Stimulated activated naive CD4-positive, alpha-beta T cell treated with Interleukin-2 at 50 U/mL for 16 hours (primary cell): Measurements from ENCODE around the gene ZNF154.

ENCODE experiments used
- DNase-seq: peaks from one replicate; lab custom pipeline; 2025; lab: John Stamatoyannopoulos, UW

Gene ZNF154

DNA sequence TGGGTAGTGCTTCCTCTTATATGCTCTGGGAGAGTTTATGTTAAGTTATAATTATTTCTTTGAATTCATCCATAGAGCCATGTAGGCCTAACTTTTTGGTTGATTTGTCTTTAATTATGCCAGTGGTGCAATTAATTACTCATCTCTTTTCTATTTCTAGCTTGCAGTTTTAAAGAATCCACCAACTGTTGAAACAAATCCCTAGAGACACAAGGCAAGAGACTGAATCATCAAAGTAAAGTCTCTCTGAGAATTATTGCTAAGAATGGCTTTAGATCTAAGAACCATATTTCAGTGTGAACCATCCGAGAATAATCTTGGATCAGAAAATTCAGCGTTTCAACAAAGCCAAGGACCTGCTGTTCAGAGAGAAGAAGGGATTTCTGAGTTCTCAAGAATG, 33.1 kb downstream of the ZNF154 start:
- DNase-seq = no peak

DNA sequence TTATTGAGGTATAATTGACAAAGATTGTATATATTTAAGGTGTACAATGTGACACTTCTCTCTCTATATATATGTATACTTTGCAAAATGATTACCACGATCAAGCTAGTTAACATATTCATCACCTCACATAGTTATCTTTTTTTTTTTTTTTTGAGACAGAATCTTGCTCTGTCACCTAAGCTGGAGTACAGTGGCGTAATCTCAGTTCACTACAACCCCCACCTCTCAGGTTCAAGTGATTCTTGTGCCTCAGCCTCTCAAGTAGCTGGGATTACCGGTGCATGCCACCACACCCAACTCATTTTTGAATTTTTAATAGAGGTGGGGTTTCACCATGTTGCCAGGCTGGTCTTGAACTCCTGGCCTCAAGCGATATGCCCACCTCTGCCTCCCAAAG, 36.5 kb downstream of the ZNF154 start:
- no peak for DNase-seq

DNA sequence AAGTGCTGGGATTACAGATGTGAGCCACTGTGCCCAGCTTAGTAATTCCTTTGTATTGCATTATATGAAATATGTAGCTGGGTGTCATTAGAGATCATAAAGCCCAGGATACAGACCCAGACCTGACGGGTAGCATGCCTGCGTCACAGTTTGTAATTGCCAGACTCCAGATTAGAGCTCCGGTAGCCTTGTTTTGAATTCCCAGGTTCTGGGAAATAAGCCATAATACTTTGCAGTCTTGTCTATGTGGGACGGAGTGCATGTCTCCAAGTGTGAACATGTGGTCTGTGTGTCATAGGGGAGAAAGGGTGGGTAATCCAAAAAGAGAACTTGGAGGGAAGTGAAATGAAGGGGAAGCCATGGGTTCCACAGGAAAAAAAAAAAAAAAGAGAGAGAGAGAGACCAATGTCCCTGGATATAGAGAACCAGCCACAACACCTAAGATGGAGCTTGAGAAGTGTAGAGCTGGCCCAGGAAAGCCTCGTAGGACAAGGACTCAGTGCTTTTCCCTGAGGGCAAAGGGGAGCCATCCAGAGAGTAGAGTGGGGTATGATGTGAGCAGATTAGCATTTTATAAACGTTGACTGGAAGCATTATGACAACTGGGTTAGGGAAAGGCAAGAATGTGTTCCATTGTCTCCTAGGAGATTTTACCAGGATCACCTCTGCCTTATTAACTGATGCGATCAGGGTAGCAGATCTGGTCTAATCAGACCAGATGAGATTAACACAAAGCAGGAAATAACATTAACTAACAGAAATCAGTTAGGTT, 37.7 kb downstream of the ZNF154 start:
- DNase-seq = no peak

DNA sequence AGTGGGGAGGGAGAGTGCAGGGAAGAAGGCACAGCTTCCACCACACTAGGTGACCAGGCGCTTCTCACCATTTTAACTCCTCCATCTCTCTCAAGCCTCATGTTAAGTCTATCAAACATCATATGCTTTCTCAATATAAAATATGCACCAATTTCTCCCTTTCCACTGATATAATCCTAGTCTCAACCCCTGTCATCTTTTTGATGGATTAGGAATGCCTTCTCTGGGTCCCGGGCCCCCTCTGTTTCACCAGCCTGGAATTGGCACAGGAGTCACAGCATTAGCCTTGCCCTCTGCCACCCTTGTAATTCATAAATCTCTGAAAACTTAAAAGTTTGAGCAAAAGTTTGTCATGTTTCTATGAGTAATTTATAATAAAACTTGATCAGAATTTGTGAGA, 40.4 kb downstream of the ZNF154 start, which contains the start of gene ZSCAN4:
TSS of gene ZSCAN4 (plus strand) at position 301 of the 400 bp plus-strand sequence. CDS start 7,211 bp downstream, outside the sequence.
- no peak for DNase-seq

DNA sequence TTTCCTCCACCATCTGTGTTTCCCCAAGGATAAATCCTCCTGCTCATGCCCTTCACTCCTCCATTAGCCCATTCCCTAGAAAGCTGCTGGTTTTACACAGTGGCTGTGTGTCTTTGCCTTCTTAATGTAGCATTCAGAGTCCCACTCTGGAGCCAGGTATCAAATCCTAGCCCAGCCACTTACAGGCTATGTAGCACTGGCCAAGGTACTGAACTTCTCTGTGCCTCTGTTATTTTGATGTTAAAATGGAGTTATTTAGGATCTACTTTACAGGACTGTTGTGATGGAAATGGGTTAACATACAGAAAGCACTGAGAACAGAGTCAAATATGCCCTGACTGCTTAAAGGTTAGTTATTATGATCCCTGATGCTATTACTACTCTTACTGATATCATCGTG, 41.8 kb downstream of the ZNF154 start:
- DNase-seq = no peak

DNA sequence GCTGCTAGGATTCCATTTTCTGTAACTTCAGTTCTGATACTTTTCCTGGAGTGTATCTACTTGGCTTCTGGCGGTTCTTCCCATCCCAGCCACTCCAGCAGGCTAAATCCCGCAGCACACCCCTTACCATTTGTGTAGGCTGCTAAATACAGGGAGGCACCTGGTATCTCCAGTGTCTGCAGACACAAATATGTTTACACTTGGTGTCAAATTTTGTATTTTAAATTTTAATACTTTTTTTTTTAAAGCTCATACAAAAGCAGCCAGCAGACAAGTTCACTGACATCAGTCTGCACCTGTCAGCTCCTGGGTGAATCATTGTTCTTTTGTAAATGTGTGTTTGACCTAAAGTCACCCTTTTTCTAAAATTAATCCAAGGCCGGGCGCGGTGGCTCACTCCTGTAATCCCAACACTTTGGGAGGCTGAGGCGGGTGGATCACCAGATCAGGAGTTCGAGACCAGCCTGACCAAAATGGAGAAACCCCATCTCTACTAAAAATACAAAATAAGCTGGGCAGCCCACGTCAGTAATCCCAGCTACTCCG, 43.7 kb downstream of the ZNF154 start:
- DNase-seq = no peak

DNA sequence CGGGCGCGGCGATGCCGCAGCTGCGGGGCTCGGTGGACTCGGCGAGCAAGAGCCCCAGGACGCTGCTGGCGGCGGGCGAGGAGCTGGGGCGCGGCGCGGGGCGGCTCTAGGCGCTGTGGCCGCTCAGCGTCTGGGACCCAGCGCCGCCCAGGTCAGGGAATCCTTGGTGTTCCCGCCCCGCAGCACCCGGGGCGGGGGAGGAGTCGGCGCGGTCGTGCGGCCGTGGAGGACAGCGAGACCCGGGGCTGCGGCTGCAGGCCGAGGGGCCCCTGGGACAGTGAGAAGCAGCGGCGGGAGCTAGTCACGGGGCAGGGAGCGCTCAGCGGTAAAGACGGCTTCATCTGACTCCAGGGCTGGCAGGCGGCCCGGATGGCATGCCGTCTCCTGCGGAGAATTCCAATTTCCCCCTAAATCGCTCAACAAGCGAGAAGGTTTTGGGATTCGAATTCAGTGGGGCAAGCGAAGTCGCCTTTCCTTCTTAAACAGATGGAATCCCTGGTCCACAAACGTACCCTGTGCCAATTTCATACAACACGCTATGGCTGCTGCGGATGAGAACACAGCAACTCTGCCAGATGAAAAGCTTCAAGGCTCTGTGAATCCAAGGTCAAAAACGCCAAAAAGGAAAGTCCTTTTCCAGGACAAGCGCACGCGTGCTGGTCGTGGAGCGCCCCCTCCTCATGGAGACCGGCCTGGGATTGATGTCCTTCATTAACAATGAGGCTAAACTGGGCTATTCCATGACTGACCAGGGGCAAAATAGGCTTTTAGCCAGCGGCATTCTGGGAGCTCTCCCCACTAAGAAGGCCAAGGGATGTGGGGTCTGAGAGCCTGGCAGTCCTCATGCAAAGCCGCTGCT, 44.5 kb downstream of the ZNF154 start:
- DNase-seq = no peak

DNA sequence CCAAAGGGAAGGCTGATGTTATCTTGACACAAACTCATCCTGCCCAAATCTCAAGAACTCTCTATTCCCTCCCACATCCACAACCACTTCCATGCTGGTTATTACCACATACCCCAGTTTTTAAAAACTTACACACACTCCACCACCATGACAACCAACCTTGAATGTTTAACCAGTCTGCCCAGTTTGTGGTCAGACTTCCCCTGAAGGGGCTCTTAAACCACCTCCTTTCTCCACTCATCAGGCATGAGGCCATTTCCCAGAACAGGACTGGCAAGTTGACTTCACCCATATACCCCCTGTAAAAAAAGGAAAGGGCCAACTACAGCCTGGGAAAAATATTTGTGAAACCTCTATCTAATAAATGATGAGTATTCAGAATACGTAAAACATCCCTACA, 52.7 kb downstream of the ZNF154 start:
- DNase-seq = no peak

DNA sequence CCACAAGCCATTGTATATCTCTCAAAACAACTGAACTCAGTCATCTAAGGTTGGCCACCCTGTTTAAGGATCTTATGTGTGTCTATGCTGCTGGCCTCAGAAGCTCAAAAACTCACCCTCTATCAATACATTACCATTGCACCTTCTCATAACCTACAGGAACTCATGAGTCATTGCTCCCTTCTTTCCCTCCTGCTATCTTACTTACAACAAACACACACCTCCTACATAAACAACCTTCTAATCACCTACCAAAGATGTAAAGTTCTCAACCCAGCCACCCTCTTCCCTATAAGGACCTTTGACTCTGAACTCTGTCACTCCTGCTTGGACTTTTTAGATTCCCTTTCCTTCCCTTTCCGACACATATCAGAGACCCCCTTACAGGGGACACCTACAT, 53.6 kb downstream of the ZNF154 start:
- no peak for DNase-seq

DNA sequence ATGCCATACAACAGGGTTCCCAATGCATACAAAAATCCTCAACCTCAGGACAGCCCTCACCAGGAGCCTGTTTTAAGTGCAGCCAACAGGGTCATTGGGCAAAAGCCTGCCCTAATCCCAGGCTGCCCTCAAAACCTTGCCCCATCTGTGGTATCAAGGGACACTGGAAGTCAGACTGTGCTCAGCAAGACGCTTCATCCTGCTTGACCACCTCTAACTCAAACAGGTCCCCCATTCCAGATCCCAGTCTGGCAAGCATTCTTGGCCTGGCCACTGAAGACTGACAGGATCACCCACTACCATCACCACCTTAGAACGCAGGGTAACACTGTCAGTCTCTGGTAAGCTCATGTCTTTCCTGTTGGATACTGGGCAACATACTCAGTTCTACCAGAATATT, 55.3 kb downstream of the ZNF154 start:
- DNase-seq = no peak

DNA sequence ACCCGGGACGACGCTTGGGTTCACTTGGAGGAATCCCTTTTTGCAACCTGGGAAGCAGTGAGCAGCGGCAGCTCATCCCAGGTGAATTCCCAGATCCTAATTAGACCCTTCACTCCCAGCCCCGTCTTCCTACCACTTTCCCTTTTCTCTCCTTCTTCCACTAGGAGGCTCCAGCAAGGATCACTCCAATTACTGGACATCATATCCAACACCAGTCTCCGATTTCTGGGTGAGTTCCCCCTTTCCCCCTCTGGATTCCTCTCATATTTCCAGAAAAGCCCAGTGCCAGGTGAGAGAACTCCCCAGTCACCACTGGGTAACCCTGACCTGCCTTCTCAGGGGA, 57.4 kb downstream of the ZNF154 start:
- DNase-seq = no peak

DNA sequence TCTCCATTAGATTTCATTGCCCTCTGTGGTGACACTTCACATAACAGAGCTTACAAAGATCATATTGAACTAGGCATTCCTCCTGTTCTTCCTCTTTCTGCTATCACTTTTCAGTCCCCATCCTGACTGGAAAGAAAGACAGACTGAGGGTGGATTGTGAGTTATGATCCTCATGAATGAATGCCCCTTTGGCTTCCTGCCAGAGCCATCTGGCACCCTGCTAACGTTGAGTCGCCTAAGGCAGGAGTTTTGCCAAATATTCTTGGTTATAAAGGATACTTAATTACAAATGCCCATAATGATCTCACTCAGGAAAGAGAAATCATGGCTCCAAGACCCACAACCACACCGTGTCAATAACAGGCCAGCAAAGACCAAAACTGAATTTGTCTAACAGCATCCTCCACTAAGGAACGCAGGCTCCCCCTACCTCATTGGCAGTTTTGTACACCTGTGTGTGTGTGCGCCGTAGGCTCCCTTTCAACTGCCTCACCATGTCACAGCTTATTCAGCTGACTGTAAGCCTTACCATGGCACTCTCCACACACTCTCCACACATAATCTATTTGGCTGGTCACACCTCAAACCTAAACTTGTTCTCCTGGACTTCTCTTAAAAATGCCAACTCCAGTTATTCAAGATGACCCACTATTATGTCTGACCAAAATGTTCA, 60.5 kb downstream of the ZNF154 start:
- no peak for DNase-seq
